ENCODE results near the gene NTN4. TPM values are rescaled to one million over a fixed set of nuclear protein-coding genes. Genes with fewer than 3 reads are reported as not detected.

Gene NTN4
- total and polyA plus RNA-seq, 12 donors: 17.9 to 105 (median 64.5) TPM

DNA sequence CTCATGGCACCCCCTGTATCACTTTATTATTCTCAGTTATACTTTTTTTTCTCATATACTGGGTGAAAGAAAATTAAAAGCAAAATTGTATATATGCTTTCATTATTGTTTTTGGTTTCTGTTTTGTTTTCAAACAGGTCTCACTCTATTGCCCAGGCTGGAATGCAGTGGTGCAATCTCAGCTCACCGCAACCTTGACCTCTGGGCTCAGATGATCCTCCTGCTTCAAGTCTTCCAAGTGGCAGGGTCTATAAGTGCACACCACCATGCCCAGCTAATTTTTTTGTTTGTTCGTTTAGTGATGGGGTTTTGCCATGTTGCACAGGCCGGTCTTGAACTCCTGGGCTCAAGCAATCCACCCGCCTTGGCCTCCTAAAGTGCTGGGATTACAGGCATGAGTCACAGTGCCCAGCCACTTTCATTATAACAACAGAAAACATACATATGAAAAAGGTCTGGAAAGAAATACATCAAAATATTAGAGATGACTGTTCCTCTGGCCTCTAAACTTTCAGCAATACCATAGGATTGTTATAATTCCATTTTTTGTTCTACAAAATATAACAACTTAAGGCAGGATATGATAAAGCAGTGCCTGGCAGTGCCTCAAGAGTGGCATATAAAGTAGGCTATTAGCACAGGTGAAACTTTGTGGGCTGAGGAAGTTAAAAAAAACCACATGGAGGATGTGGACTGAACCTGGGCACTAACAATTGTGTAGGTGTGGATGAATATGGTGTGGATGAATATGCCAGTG lies 5.8 kb upstream of the NTN4 start:
- TF ChIP-seq, protein P1, sequence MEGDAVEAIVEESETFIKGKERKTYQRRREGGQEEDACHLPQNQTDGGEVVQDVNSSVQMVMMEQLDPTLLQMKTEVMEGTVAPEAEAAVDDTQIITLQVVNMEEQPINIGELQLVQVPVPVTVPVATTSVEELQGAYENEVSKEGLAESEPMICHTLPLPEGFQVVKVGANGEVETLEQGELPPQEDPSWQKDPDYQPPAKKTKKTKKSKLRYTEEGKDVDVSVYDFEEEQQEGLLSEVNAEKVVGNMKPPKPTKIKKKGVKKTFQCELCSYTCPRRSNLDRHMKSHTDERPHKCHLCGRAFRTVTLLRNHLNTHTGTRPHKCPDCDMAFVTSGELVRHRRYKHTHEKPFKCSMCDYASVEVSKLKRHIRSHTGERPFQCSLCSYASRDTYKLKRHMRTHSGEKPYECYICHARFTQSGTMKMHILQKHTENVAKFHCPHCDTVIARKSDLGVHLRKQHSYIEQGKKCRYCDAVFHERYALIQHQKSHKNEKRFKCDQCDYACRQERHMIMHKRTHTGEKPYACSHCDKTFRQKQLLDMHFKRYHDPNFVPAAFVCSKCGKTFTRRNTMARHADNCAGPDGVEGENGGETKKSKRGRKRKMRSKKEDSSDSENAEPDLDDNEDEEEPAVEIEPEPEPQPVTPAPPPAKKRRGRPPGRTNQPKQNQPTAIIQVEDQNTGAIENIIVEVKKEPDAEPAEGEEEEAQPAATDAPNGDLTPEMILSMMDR (IDR thresholded peaks at IDR 0.05): no peak
- Histone ChIP-seq H3K27ac (no peak overlapping the region), H3K4me3 (no peak overlapping the region), H3K27me3 (peaks cover 0 to 27% (median 0%) of the 10 kb centered on the region in 7 donors), H3K36me3 (no peaks in the 10 kb centered on the region), H3K9me3 (no peaks in the 10 kb centered on the region), H3K4me1 (peaks cover 0 to 8% (median 0%) of the 10 kb centered on the region in 9 donors)
- intact Hi-C loops (cut with DNase I): loop anchor here in 1 of 10 donors (10.0 kb wide), 1 partner anchor 182 kb away; no protein-coding TSS in a partner anchor
- WGBS, 2 donors: 74 to 96% methylated on average over 4 of the region's 4 CpGs
- no peak for DNase-seq
- ATAC-seq: no peak

DNA sequence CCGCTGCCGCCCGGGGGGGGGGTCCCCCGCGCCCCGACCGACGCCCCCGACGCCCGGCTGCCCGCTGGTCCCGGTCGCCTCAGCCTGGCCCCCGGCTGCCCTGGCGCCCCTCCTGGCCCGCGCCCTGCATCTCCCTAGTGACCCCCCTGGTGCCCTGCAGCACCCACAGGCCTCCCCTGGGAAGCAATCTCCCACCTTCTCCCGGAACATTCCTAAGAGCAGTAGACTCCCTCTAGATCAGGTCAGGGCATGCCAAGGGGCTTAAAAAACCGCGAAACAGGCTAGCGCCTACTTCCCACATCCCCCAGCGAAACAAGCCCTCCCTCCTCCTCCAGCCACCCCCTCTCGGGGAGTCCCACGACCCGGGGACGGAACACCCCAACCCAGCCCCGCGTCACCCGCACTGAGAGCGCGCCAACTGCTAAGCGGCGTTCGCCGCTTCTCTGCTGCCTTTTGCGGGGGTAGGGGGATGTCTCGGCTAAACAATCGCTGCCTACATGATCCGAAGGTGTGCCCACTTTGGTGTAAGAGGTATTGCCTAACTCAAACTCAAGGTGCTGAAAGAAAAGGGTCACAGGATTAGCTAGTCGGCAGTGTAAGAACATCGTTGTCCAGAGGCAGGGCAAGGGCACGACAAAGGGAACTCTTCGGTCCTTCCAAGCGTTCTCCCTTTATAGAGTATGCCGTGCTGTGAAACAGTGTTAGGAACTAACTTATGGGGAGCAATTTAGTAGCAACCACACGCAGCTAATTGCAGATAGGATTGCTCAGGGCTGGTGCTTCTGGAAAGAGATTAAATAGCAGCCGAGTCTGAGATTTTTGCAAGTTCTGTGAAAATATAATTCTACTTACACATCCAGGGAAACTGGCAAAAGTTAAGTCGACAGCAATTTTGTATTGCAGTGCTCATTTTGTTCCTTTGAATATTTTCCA lies 619 bp upstream of the NTN4 start:
- Histone ChIP-seq H3K4me3 (peak overlapping the region; percentile 55 to 96 (median 85)), H3K27ac (peak overlapping the region; percentile 70 to 93 (median 90)), H3K9me3 (no peaks in the 10 kb centered on the region), H3K27me3 (peaks cover 0 to 70% (median 0%) of the 10 kb centered on the region in 7 donors), H3K4me1 (peaks cover 0 to 46% (median 23%) of the 10 kb centered on the region in 9 donors), H3K36me3 (peaks cover 0 to 12% (median 0%) of the 10 kb centered on the region in 9 donors)
- TF ChIP-seq, protein P1 (IDR thresholded peaks at IDR 0.05): no peak
- DNase-seq (peak; percentile 33 to 44), ATAC-seq (peak; percentile 6 to 66 (median 58))
- WGBS, 2 donors: 1 to 2% methylated on average over 47 to 48 of the region's 49 CpGs
- intact Hi-C loops (cut with DNase I): loop anchor here in 3 of 10 donors (5.0 to 10.0 kb wide), 3 partner anchors 54 to 176 kb away; no protein-coding TSS in a partner anchor

DNA sequence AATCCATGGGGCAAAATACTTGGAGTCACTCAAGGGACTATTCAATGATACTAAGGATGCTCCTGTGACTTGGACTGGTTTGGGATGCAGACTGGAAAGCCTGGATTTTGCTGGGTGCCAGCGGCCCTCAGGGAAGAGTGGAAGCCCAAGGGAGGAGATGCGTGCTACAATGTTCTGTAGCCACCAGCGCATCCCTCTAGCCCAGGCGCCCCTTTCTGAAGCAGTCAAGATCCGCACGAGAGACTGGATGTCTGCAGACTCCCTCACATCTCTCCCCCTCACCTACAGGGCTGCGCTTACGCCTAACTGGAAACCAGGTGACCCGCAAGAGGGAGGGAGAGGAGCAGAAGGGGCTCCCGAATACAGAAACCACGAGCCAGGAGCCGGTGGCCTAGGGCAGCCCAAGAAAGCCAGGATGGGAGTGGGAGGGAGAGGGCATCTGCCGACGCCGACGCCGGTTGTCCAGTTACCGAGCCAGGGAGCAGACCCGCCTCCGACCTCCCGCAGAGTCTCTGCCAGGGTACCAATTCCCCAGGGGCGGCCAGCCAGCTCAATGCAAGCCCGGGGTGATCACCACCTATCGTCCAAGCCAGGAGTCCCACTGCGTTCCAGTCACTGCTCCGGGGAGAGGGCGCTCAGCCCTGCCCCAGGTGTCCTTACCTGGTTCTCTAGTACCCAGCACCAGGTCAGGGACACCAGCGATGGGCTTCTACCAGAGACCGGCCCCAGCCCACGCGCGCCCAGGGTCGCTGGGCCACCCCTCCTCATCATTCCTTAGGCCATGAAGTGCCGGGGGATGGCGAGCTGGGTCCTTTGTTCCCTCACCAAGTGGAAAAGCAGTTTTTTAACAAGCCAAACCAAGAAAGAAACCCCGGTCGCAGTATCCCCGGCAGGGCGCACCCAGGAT lies 1.2 kb downstream of the NTN4 start:
- Histone ChIP-seq H3K9me3 (no peaks in the 10 kb centered on the region), H3K36me3 (peaks cover 0 to 24% (median 0%) of the 10 kb centered on the region in 9 donors), H3K27ac (peak overlapping the region; percentile 70 to 93 (median 90)), H3K4me1 (peaks cover 4 to 62% (median 34%) of the 10 kb centered on the region in 9 donors), H3K27me3 (peaks cover 0 to 70% (median 0%) of the 10 kb centered on the region in 7 donors), H3K4me3 (peak overlapping the region; percentile 55 to 96 (median 85))
- intact Hi-C loops (cut with DNase I): loop anchor here in 4 of 10 donors (5.0 to 10.0 kb wide), 4 partner anchors 52 to 175 kb away; no protein-coding TSS in a partner anchor
- peak; percentile 17 to 67 (median 47) for ATAC-seq
- TF ChIP-seq, protein P1 (IDR thresholded peaks at IDR 0.05): peak in 3 of 9 donors; percentile 15 to 25 (median 20)
- DNase-seq: peak; percentile 37 to 46
- 10% methylated on average over 39 of the region's 39 CpGs for WGBS, 2 donors
